Muscle layer of colon (tissue), 2 donors: ENCODE data around the gene HAX1.
"Not testable (repeated sequence)": the region's sequence is repeated elsewhere in the genome, so short reads cannot be mapped to it uniquely, and the experiment has no call there.

Experiments used
- H3K27ac ChIP-seq: one replicate; pipeline ENCODE4 v1.7.0; 2013; ENCODE audit warnings: low read depth, mild to moderate bottlenecking, low read length, moderate library complexity
- H3K27me3 ChIP-seq, 2 donors: one replicate each; pipeline ENCODE4 v1.7.0; 2013; ENCODE audit warnings: low read length in 2 of 2, mild to moderate bottlenecking in 2 of 2; ENCODE audit not compliant: insufficient read depth in 2 of 2, control insufficient read depth in 1 of 2
- H3K36me3 ChIP-seq: one replicate; pipeline ENCODE4 v1.7.0; 2013; ENCODE audit warnings: mild to moderate bottlenecking, low read length; ENCODE audit not compliant: insufficient read depth
- H3K4me1 ChIP-seq: one replicate; pipeline ENCODE4 v1.7.0; 2013; ENCODE audit warnings: mild to moderate bottlenecking, low read length; ENCODE audit not compliant: insufficient read depth
- H3K4me3 ChIP-seq, 2 donors: one replicate each; pipeline ENCODE4 v1.7.0; 2013; ENCODE audit warnings: low read length in 2 of 2, low read depth in 1 of 2, mild to moderate bottlenecking in 1 of 2, moderate library complexity in 1 of 2
- H3K9ac ChIP-seq: one replicate; pipeline ENCODE4 v1.7.0; 2013; ENCODE audit warnings: low read length
- H3K9me3 ChIP-seq: one replicate; pipeline ENCODE4 v1.7.0; 2013; ENCODE audit warnings: mild to moderate bottlenecking, low read length
- donor health status: abdominal sarcoma.
- donor health status: Adenocarcinoma of cecum.

The HAX1 gene

GRCh38 chr1:154272217-154272998, at the start of gene HAX1:
Gene HAX1 (plus strand): TSS chr1:154272629. CDS start chr1:154272724, 95 bp downstream.
- Histone ChIP-seq H3K4me3 (peak within 1 kb of the TSS; percentile 96 to 97), H3K9ac (peak within 1 kb of the TSS; percentile 99), H3K36me3 (peaks cover 29% of the 10 kb centered on the region), H3K27me3 (no peaks in the 10 kb centered on the region), H3K4me1 (peaks cover 10% of the 10 kb centered on the region), H3K27ac (peak within 1 kb of the TSS; percentile 92), H3K9me3 (no peaks in the 10 kb centered on the region)

GRCh38 chr1:154222918-154223317, 49.5 kb upstream of the HAX1 start:
- Histone ChIP-seq H3K4me1 (peaks cover 43% of the 10 kb centered on the region), H3K36me3 (peaks cover 29% of the 10 kb centered on the region), H3K9ac (no peak overlapping the region), H3K27me3 (no peaks in the 10 kb centered on the region), H3K27ac (no peak overlapping the region), H3K9me3 (no peaks in the 10 kb centered on the region), H3K4me3 (peak overlapping the region in 1 of 2 donors; percentile 67)

DNA sequence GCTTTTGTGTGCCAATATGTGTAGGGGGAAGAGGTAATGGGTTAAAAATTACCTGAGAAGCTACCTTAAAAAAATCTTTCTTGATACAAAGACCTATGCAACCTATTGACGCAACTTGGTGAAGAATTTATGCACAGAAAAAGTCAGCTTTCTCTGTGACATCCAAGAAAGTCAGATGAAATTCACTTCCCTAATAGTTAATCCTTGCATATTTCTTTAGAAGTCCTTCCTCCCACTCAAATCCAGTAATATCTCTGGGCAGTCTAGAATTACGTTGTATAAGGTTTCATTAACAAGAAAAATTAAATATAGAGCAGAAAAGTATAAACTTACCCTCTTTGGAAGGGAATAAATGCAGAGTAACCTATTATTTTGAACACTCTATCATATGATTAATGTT, 48.8 kb upstream of the HAX1 start:
- Histone ChIP-seq H3K9me3 (no peaks in the 10 kb centered on the region), H3K4me3 (no peak overlapping the region), H3K27me3 (no peaks in the 10 kb centered on the region), H3K27ac (no peak overlapping the region), H3K4me1 (peaks cover 36% of the 10 kb centered on the region), H3K36me3 (peaks cover 27% of the 10 kb centered on the region), H3K9ac (no peak overlapping the region)

- no peak overlapping the region for H3K4me3 ChIP-seq
- peaks cover 30% of the 10 kb centered on the region for H3K36me3 ChIP-seq
- H3K27ac ChIP-seq = no peak overlapping the region
- peaks cover 25% of the 10 kb centered on the region for H3K4me1 ChIP-seq
- no peaks in the 10 kb centered on the region for H3K27me3 ChIP-seq
- no peak overlapping the region for H3K9ac ChIP-seq
- no peaks in the 10 kb centered on the region for H3K9me3 ChIP-seq
These were observed 47.1 kb upstream of the HAX1 start for GRCh38 chr1:154225370-154225769.

GRCh38 chr1:154231112-154231511, 41.3 kb upstream of the HAX1 start:
- H3K4me3 ChIP-seq, H3K4me1 ChIP-seq, H3K27ac ChIP-seq, H3K27me3 ChIP-seq, H3K9ac ChIP-seq, H3K9me3 ChIP-seq: not testable (repeated sequence)
- peaks cover 68% of the 10 kb centered on the region for H3K36me3 ChIP-seq

- H3K27ac ChIP-seq, H3K27me3 ChIP-seq, H3K4me3 ChIP-seq, H3K9ac ChIP-seq, H3K9me3 ChIP-seq, H3K4me1 ChIP-seq: not testable (repeated sequence)
- peaks cover 73% of the 10 kb centered on the region for H3K36me3 ChIP-seq
These were observed 39.3 kb upstream of the HAX1 start for GRCh38 chr1:154233127-154233526.

DNA sequence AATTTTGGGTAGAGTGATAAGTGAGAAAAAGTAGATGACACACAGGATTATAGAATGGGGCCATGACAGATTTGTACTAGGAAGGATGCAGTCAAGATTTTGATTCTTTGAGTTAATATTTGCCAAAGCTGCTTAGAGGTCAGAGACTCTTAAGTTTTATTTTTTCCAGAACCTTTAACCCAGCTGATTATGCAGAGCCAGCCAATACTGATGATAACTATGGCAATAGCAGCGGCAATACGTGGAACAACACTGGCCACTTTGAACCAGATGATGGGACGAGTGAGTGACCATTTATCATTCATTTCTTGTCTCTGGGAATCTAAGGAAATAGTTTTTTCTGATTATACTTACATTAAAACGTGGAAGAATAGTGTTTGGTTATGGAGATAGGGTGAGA, 35.6 kb upstream of the HAX1 start:
- H3K36me3 ChIP-seq = peaks cover 58% of the 10 kb centered on the region

DNA sequence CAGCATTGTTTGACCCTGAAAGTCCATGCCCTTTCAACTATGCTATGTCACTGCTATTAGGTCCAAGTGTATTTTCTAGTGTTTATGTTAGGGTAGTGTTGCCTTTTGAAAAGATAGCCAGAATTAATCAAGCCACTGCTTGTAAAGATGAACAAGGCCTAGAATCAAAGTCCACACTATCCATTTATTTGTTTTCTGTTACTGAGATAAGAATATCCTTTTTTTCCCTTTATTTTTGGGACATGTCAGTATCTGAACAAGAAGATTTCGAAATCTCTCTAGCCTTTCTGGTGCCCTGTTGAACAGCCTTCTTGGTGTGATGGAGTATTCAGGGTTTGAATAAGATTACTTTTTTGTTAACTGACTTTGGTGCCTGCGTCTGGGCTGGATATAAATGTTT, 35.0 kb upstream of the HAX1 start:
- peaks cover 58% of the 10 kb centered on the region for H3K36me3 ChIP-seq
- H3K4me3 ChIP-seq = no peak overlapping the region
- no peak overlapping the region for H3K27ac ChIP-seq
- H3K9ac ChIP-seq = no peak overlapping the region
- H3K27me3 ChIP-seq = no peaks in the 10 kb centered on the region
- no peaks in the 10 kb centered on the region for H3K4me1 ChIP-seq
- no peaks in the 10 kb centered on the region for H3K9me3 ChIP-seq

More for the DNA sequence above, 35.6 kb upstream of the HAX1 start:
- Histone ChIP-seq H3K4me3 (no peak overlapping the region), H3K9ac (no peak overlapping the region), H3K4me1 (no peaks in the 10 kb centered on the region), H3K9me3 (no peaks in the 10 kb centered on the region), H3K27me3 (no peaks in the 10 kb centered on the region), H3K27ac (no peak overlapping the region)

- Histone ChIP-seq H3K9me3 (no peaks in the 10 kb centered on the region), H3K4me3 (no peak overlapping the region), H3K4me1 (no peaks in the 10 kb centered on the region), H3K36me3 (peaks cover 61% of the 10 kb centered on the region), H3K27ac (no peak overlapping the region), H3K27me3 (no peaks in the 10 kb centered on the region), H3K9ac (no peak overlapping the region)
These were observed 34.4 kb upstream of the HAX1 start for GRCh38 chr1:154237880-154238506.

GRCh38 chr1:154239491-154239890, 32.9 kb upstream of the HAX1 start:
- Histone ChIP-seq H3K36me3 (peaks cover 74% of the 10 kb centered on the region), H3K9ac (no peak overlapping the region), H3K27me3 (no peaks in the 10 kb centered on the region), H3K27ac (no peak overlapping the region), H3K4me3 (no peak overlapping the region), H3K4me1 (no peaks in the 10 kb centered on the region), H3K9me3 (no peaks in the 10 kb centered on the region)

DNA sequence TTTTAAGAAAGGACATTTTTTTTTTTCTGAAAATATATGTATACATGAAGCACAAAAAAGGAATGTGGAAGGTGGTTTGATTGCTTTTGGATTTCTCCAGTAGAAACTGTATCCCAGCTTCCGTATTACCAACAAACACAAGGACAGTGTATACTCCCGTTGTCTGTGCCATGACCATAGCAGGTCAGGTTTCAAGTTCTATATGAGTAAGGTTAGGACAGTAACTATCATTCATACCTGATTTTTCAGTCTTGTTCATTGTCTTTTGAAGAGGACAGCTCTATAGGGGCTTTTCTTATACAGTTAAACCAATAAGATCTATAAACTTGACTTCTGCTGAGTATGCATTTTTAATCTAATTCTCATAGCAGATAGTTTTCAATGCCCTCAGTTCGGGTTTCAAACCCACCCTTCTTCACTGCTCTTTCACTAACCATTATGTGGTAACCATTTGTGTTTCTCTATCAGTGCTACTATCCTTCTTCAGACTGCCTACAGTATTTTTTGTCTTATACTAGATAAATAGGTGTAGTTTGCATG, 32.1 kb upstream of the HAX1 start:
- Histone ChIP-seq H3K36me3 (peaks cover 75% of the 10 kb centered on the region), H3K9ac (no peak overlapping the region), H3K4me3 (no peak overlapping the region), H3K27ac (no peak overlapping the region), H3K9me3 (no peaks in the 10 kb centered on the region), H3K27me3 (no peaks in the 10 kb centered on the region), H3K4me1 (no peaks in the 10 kb centered on the region)
